Body of pancreas (tissue), 4 donors: ENCODE data around the gene ANKRD61. TPM values are rescaled to one million over a fixed set of nuclear protein-coding genes. Genes with fewer than 3 reads are reported as not detected.
"Not testable (repeated sequence)": the region's sequence is repeated elsewhere in the genome, so short reads cannot be mapped to it uniquely, and the experiment has no call there.

ENCODE experiments used
- ATAC-seq: fragments of 150-250 bp; one replicate; pipeline ENCODE4 v1.9.1; 2016
- DNase-seq, 4 donors: peaks; one replicate each; pipeline ENCODE4 v3.0.0-alpha.2; 2019
- H3K27ac ChIP-seq, 4 donors: fragments of 200-600 bp; sonication (generic); 1 replicate in 3 of 4; 2 replicates in 1 of 4; pipeline versions ENCODE4 v1.5.1 to v1.6.1; 2016 to 2019; ENCODE audit warnings: mild to moderate bottlenecking in 1 of 4, mixed read lengths in 1 of 4, moderate library complexity in 1 of 4
- H3K27me3 ChIP-seq, 2 donors: fragments of 200-600 bp; sonication (generic); one replicate each; pipeline ENCODE4 v1.6.0; 2016; ENCODE audit warnings: mild to moderate bottlenecking in 1 of 2
- H3K36me3 ChIP-seq, 2 donors: fragments of 200-600 bp; sonication (generic); replicated peaks in 1 of 2; 2 replicates each; pipeline ENCODE4 v1.5.1; 2016; ENCODE audit warnings: low read depth in 2 of 2; ENCODE audit not compliant: insufficient read depth in 1 of 2
- H3K4me1 ChIP-seq: fragments of 200-600 bp; sonication (generic); one replicate; pipeline ENCODE4 v1.6.0; 2016
- H3K4me3 ChIP-seq, 2 donors: fragments of 200-600 bp; sonication (generic); 1 replicate in 1 of 2; 2 replicates in 1 of 2; pipeline ENCODE4 v1.5.1; 2016 to 2019
- H3K9me3 ChIP-seq, 3 donors: fragments of 200-600 bp; sonication (generic); 1 replicate in 2 of 3; 2 replicates in 1 of 3; pipeline ENCODE4 v1.5.1; 2016
- CTCF ChIP-seq, 7 experiments: fragments of 450-650 bp in 4 of 7; fragments of 200-600 bp in 3 of 7; sonication (generic) in 3 of 7; IDR thresholded peaks; one replicate each; pipeline ENCODE4 v1.5.1; 2016 to 2019; ENCODE audit warnings: antibody characterized with exemption in 7 of 7
- POLR2A ChIP-seq, 3 donors: fragments of 450-650 bp; IDR thresholded peaks; one replicate each; pipeline ENCODE4 v1.6.1; 2016; ENCODE audit warnings: antibody characterized with exemption in 3 of 3, mild to moderate bottlenecking in 2 of 3
- WGBS, 2 donors: methylation state at CpG; one replicate each; pipeline ENCODE4 v1.1.5; 2017; 5-methylcytosine and 5-hydroxymethylcytosine counted together
- intact Hi-C: fragments of 100-400 bp; cut with DNase I; formaldehyde crosslinking; loops from one replicate; pipeline ENCODE4 v1.15.1; 2023
- small RNA-seq: library from RNA; depleted of rRNA; stranded (forward); fragments of <200 nt; gene quantifications from one replicate; pipeline ENCODE3, GENCODE V24; 2016
- total RNA-seq, 2 donors: library from RNA; depleted of rRNA; stranded (reverse); fragments of >200 nt; gene quantifications; one replicate each; pipeline ENCODE4 v1.1.0, GENCODE V29; 2016

The ANKRD61 gene
- total RNA-seq, 2 donors from 2014 or later = not detected

GRCh38 chr7:6074612-6075380 is 43.6 kb downstream of the ANKRD61 start:
- Histone ChIP-seq H3K36me3 (no peaks in the 10 kb centered on the region), H3K27me3 (no peaks in the 10 kb centered on the region), H3K4me3 (no peak overlapping the region), H3K9me3 (no peaks in the 10 kb centered on the region), H3K4me1 (peaks cover 10% of the 10 kb centered on the region), H3K27ac (no peak overlapping the region)
- ATAC-seq = no peak
- intact Hi-C loops = no loop called here
- TF ChIP-seq CTCF (IDR thresholded peaks at IDR 0.05) (no peak), POLR2A (IDR thresholded peaks at IDR 0.05) (no peak)
- WGBS, 2 donors = 62 to 69% methylated on average over 9 of the region's 9 CpGs
- DNase-seq = no peak

- no peaks in the 10 kb centered on the region for H3K36me3 ChIP-seq
- no peaks in the 10 kb centered on the region for H3K27me3 ChIP-seq
- no peaks in the 10 kb centered on the region for H3K9me3 ChIP-seq
- ATAC-seq (no peak), DNase-seq (no peak)
- 44 to 62% methylated on average over 2 to 3 of the region's 3 CpGs for WGBS, 2 donors
- no peak overlapping the region for H3K4me3 ChIP-seq
- H3K4me1 ChIP-seq = peaks cover 13% of the 10 kb centered on the region
- peak overlapping the region in 1 of 4 donors; percentile 18 for H3K27ac ChIP-seq
- TF ChIP-seq CTCF (IDR thresholded peaks at IDR 0.05) = no peak
- TF ChIP-seq POLR2A (IDR thresholded peaks at IDR 0.05) = no peak
- intact Hi-C loops = no loop called here
Measured at GRCh38 chr7:6078548-6078947, 47.4 kb downstream of the ANKRD61 start.

GRCh38 chr7:6083047-6083446 is 51.9 kb downstream of the ANKRD61 start:
- H3K4me1 ChIP-seq = peaks cover 13% of the 10 kb centered on the region
- 93% methylated on average over 6 of the region's 6 CpGs for WGBS, 2 donors
- intact Hi-C loops, ATAC-seq, H3K36me3 ChIP-seq, H3K27ac ChIP-seq, H3K4me3 ChIP-seq, DNase-seq, H3K27me3 ChIP-seq, H3K9me3 ChIP-seq: not testable (repeated sequence)

Small RNA genes within 50 kb of the gene (small RNA-seq; reads per million reads assigned to genes)
- gene RF00019 (not detected), gene RNU6-218P (not detected), gene SNORA80D (not detected)

Other genes starting within 250 kb of the ANKRD61 start
- 10 to 100 TPM; 17.4 to 31.6 TPM for gene RNF216, start 249.7 kb upstream of the ANKRD61 start, total RNA-seq
- not detected for gene OCM, start 150.6 kb upstream of the ANKRD61 start, total RNA-seq
- gene CCZ1, start 132.6 kb upstream of the ANKRD61 start, total RNA-seq = 10 to 100 TPM; 16.5 to 43.8 TPM
- gene RSPH10B, start 60.7 kb upstream of the ANKRD61 start, total RNA-seq = not detected
- gene PMS2, start 22.3 kb upstream of the ANKRD61 start, total RNA-seq = 1 to 10 TPM; 6.2 to 6.6 TPM
- 10 to 100 TPM; 10.9 to 15.2 TPM for gene AIMP2, start 22.1 kb upstream of the ANKRD61 start, total RNA-seq
- 100 to 1,000 TPM in 1 of 2 donors, 10 to 100 TPM in 1; 53.2 to 239 TPM for gene EIF2AK1, start 27.8 kb downstream of the ANKRD61 start, total RNA-seq
- 1 to 10 TPM; 7.8 to 9.9 TPM for gene USP42, start 73.6 kb downstream of the ANKRD61 start, total RNA-seq
- gene CYTH3, start 241.2 kb downstream of the ANKRD61 start, total RNA-seq = 10 to 100 TPM; 14.0 to 18.8 TPM